Measurements from ENCODE around the gene EDN2.

Gene EDN2

GRCh38 chr1:41436281-41437010 is 48.0 kb downstream of the EDN2 start:
- DNase-seq = no peak

GRCh38 chr1:41435570-41436178 is 48.8 kb downstream of the EDN2 start:
- peak; percentile 78 for DNase-seq

- DNase-seq = no peak
Observed at GRCh38 chr1:41434748-41435449, 49.6 kb downstream of the EDN2 start.

- no peak for DNase-seq
Observed at GRCh38 chr1:41434306-41434705, 50.2 kb downstream of the EDN2 start.

- DNase-seq = no peak
Observed at GRCh38 chr1:41433501-41433900, 51.0 kb downstream of the EDN2 start.

- DNase-seq = peak; percentile 95
Observed at GRCh38 chr1:41432481-41433280, 51.8 kb downstream of the EDN2 start.

- no peak for DNase-seq
Observed at GRCh38 chr1:41431490-41432350, 52.8 kb downstream of the EDN2 start.

GRCh38 chr1:41430582-41430981 is 53.9 kb downstream of the EDN2 start:
- no peak for DNase-seq

GRCh38 chr1:41430069-41430468 is 54.4 kb downstream of the EDN2 start:
- no peak for DNase-seq

GRCh38 chr1:41429641-41430035 is 54.8 kb downstream of the EDN2 start:
- no peak for DNase-seq

Measured in fibroblast of skin of back (primary cell).